Measurements from ENCODE around the gene PLRG1. TPM values are rescaled to one million over a fixed set of nuclear protein-coding genes. Genes with fewer than 3 reads are reported as not detected.

Gene PLRG1
- total RNA-seq, 1 donor from 2014 or later: 34.7 TPM

GRCh38 chr4:154586296-154587033 lies 36.3 kb upstream of the PLRG1 start:
- TF ChIP-seq CTCF (IDR thresholded peaks at IDR 0.05): no peak
- intact Hi-C loops (cut with DNase I): no loop called here
- Histone ChIP-seq H3K27ac (no peak overlapping the region), H3K36me3 (no peaks in the 10 kb centered on the region), H3K27me3 (no peaks in the 10 kb centered on the region), H3K9me3 (no peaks in the 10 kb centered on the region), H3K4me3 (no peak overlapping the region), H3K4me1 (no peaks in the 10 kb centered on the region)
- no peak for DNase-seq (ENCODE audit: low spot score in 2 of 2)

GRCh38 chr4:154585369-154586018 lies 35.3 kb upstream of the PLRG1 start:
- Histone ChIP-seq H3K4me3 (no peak overlapping the region), H3K36me3 (no peaks in the 10 kb centered on the region), H3K9me3 (no peaks in the 10 kb centered on the region), H3K4me1 (no peaks in the 10 kb centered on the region), H3K27me3 (no peaks in the 10 kb centered on the region), H3K27ac (no peak overlapping the region)
- no peak for TF ChIP-seq CTCF (IDR thresholded peaks at IDR 0.05)
- intact Hi-C loops (cut with DNase I): no loop called here
- no peak for DNase-seq (ENCODE audit: low spot score in 2 of 2)

GRCh38 chr4:154584259-154584658 lies 34.1 kb upstream of the PLRG1 start:
- intact Hi-C loops (cut with DNase I): no loop called here
- Histone ChIP-seq H3K9me3 (no peaks in the 10 kb centered on the region), H3K27ac (no peak overlapping the region), H3K27me3 (no peaks in the 10 kb centered on the region), H3K4me1 (no peaks in the 10 kb centered on the region), H3K4me3 (no peak overlapping the region), H3K36me3 (no peaks in the 10 kb centered on the region)
- DNase-seq (ENCODE audit: low spot score in 2 of 2): no peak
- TF ChIP-seq CTCF (IDR thresholded peaks at IDR 0.05): no peak

- Histone ChIP-seq H3K4me3 (no peak overlapping the region), H3K36me3 (no peaks in the 10 kb centered on the region), H3K4me1 (no peaks in the 10 kb centered on the region), H3K27ac (no peak overlapping the region), H3K9me3 (no peaks in the 10 kb centered on the region), H3K27me3 (no peaks in the 10 kb centered on the region)
- TF ChIP-seq CTCF (IDR thresholded peaks at IDR 0.05): no peak
- no peak for DNase-seq (ENCODE audit: low spot score in 2 of 2)
- intact Hi-C loops (cut with DNase I): no loop called here
Observed at GRCh38 chr4:154583677-154584076, 33.5 kb upstream of the PLRG1 start.

GRCh38 chr4:154583230-154583629 lies 33.0 kb upstream of the PLRG1 start:
- no peak for TF ChIP-seq CTCF (IDR thresholded peaks at IDR 0.05)
- intact Hi-C loops (cut with DNase I): no loop called here
- Histone ChIP-seq H3K4me3 (no peak overlapping the region), H3K27me3 (no peaks in the 10 kb centered on the region), H3K27ac (no peak overlapping the region), H3K9me3 (no peaks in the 10 kb centered on the region), H3K4me1 (no peaks in the 10 kb centered on the region), H3K36me3 (no peaks in the 10 kb centered on the region)
- no peak for DNase-seq (ENCODE audit: low spot score in 2 of 2)
